OCI-M1 (cell line): ENCODE measurements around the gene SMAD3.

Source experiments
- DNase-seq: peaks from one replicate; lab custom pipeline; 2025; lab: John Stamatoyannopoulos, UW

Gene SMAD3

GRCh38 chr15:67232591-67232990 lies 167.2 kb downstream of the SMAD3 start:
- no peak for DNase-seq

- DNase-seq = peak; percentile 47
These were observed 175.1 kb downstream of the SMAD3 start for GRCh38 chr15:67240235-67241131.

GRCh38 chr15:67241132-67241855 lies 175.9 kb downstream of the SMAD3 start:
- DNase-seq = peak; percentile 25

GRCh38 chr15:67242708-67243111 lies 177.3 kb downstream of the SMAD3 start:
- no peak for DNase-seq
